ENCODE data around the gene PRMT3. TPM values are rescaled to one million over a fixed set of nuclear protein-coding genes. Genes with fewer than 3 reads are reported as not detected.

Gene PRMT3
- total RNA-seq (2016; rRNA removed; fragmentation: Illumina TruSeq; extraction: Trizol), result 27.7 and 38.3 TPM in 2 replicates
- 5.3 and 7.3 TPM in 2 replicates for total RNA-seq (2016; cell fraction: cytosol; rRNA removed; fragmentation: Illumina TruSeq; extraction: Trizol; ENCODE audit: low read depth)
- 29.3 and 38.2 TPM in 2 replicates for total RNA-seq (2016; cell fraction: insoluble cytoplasmic fraction; rRNA removed; fragmentation: Illumina TruSeq; extraction: Trizol)
- total RNA-seq (2016; cell fraction: membrane; rRNA removed; fragmentation: Illumina TruSeq; extraction: Trizol), result 11.2 and 12.4 TPM in 2 replicates
- total RNA-seq (2016; cell fraction: nucleus; rRNA removed; fragmentation: Illumina TruSeq; extraction: Trizol), result 28.5 and 28.9 TPM in 2 replicates
- polyA plus RNA-seq (2011; rRNA removed), result 7.5 and 9.1 TPM in 2 replicates
- 4.1 and 6.3 TPM in 2 replicates for polyA plus RNA-seq (2011; cell fraction: cytosol; rRNA removed)
- 4.0 and 4.2 TPM in 2 replicates for polyA plus RNA-seq (2011; cell fraction: nucleus; rRNA removed)
- 11.8 and 12.6 TPM in 2 replicates for polyA plus RNA-seq (2012)
- 3.8 and 4.3 TPM in 2 replicates for polyA plus RNA-seq (2016; cell fraction: cytosol; fragmentation: Illumina TruSeq; extraction: Trizol; ENCODE audit: low read depth)
- polyA plus RNA-seq (2016; cell fraction: insoluble cytoplasmic fraction; fragmentation: Illumina TruSeq; extraction: Trizol; ENCODE audit: low read depth), result 29.3 and 32.8 TPM in 2 replicates
- 7.3 and 7.5 TPM in 2 replicates for polyA plus RNA-seq (2016; cell fraction: membrane; fragmentation: Illumina TruSeq; extraction: Trizol; ENCODE audit: low read depth)
- 16.8 and 19.7 TPM in 2 replicates for polyA plus RNA-seq (2016; cell fraction: nucleus; fragmentation: Illumina TruSeq; extraction: Trizol; ENCODE audit: insufficient read depth, low read depth)
- polyA minus RNA-seq (2011; rRNA and poly(A)+ RNA removed; ENCODE audit: low replicate concordance), result 7.8 and 28.3 TPM in 2 replicates
- polyA minus RNA-seq (2011; cell fraction: cytosol; rRNA and poly(A)+ RNA removed), result 7.0 and 7.1 TPM in 2 replicates
- 28.8 and 29.0 TPM in 2 replicates for polyA minus RNA-seq (2011; cell fraction: nucleus; rRNA and poly(A)+ RNA removed)
- Bru-seq, nascent RNA, result percentile 75 among the genes with signal in this experiment
- BruChase-seq, experiment 1, labeled RNA remaining after a 6-hour chase, result percentile 55 among the genes with signal in this experiment
- BruChase-seq, experiment 2, labeled RNA remaining after a 2-hour chase, result percentile 60 among the genes with signal in this experiment
- long read RNA-seq, experiment 1, transcript PRMT3-202 (16 exons, 2,653 nt), result major isoform, 17 of 25 reads
- long read RNA-seq, experiment 1, partial matches to known transcripts, result 3 of 25 reads
- long read RNA-seq, experiment 1, other reads (novel, unspliced or antisense), result 4 of 25 reads
- long read RNA-seq, experiment 2, full-length matches to known transcripts, result 6 of 27 reads
- long read RNA-seq, experiment 2, partial matches to known transcripts, result 2 of 27 reads
- long read RNA-seq, experiment 2, other reads (novel, unspliced or antisense), result 19 of 27 reads

GRCh38 chr11:20387261-20388095 is at the start of gene PRMT3:
Gene PRMT3 (plus strand): TSS chr11:20387716. CDS start chr11:20387747, 31 bp downstream.
- POLR2A ChIA-PET, result no interaction called here
- intact Hi-C loops (cut with micrococcal nuclease; ENCODE audit: unreplicated experiment), result no loop called here
- peak; percentile 73 for FAIRE-seq
- TF ChIP-seq ZNF747 (CRISPR knock-in tag; IDR thresholded peaks at IDR 0.05; ENCODE audit: borderline replicate concordance), result peak; percentile 84; the same call in 1 of the 2 replicates
- TF ChIP-seq FOXC1 (CRISPR knock-in tag; IDR thresholded peaks at IDR 0.05; ENCODE audit: borderline replicate concordance), result peak; percentile 76
- TF ChIP-seq ZNF687 (CRISPR knock-in tag; IDR thresholded peaks at IDR 0.05), result peak; percentile 99
- peak; percentile 13; the same call in 1 of the 2 replicates for TF ChIP-seq ZSCAN9 (CRISPR knock-in tag; IDR thresholded peaks at IDR 0.05; ENCODE audit: borderline replicate concordance)
- TF ChIP-seq ERF (CRISPR knock-in tag; IDR thresholded peaks at IDR 0.05), result peak; percentile 61; the same call in 1 of the 2 replicates
- peak; percentile 81; the same call in 1 of the 2 replicates for TF ChIP-seq ZBTB39 (CRISPR knock-in tag; IDR thresholded peaks at IDR 0.05)
- no peak; the same call in 1 of the 2 replicates for TF ChIP-seq ZNF580 (CRISPR knock-in tag; IDR thresholded peaks at IDR 0.05; ENCODE audit: borderline replicate concordance, low read depth)
- TF ChIP-seq ZBTB25 (CRISPR knock-in tag; IDR thresholded peaks at IDR 0.05), result no peak

More at GRCh38 chr11:20387261-20388095, at the start of gene PRMT3:
- Histone ChIP-seq H3K27me3 (ENCODE audit: control insufficient read depth in 1 of 2, insufficient read depth in 2 of 2, low read length in 2 of 2) (no peaks in the 10 kb centered on the region), H4K20me1 (ENCODE audit: insufficient read depth, low read length) (no peaks in the 10 kb centered on the region), H3K9me3 (ENCODE audit: low read length) (no peaks in the 10 kb centered on the region), H3K4me1 (ENCODE audit: insufficient read depth, low read length) (peaks cover 18% of the 10 kb centered on the region), H3K4me2 (ENCODE audit: low read depth, low read length) (peak within 1 kb of the TSS; percentile 92), H3K79me2 (ENCODE audit: insufficient read depth, low read length) (peaks cover 11% of the 10 kb centered on the region), H2AFZ (ENCODE audit: low read length) (peak within 1 kb of the TSS; percentile 76), H3K36me3 (replicated peaks in 1 of 2; ENCODE audit: control insufficient read depth in 1 of 2, insufficient read depth in 2 of 2, low read length in 2 of 2) (no peaks in the 10 kb centered on the region; a peak in 1 of 5 replicates), H3K4me3 (replicated peaks in 1 of 3; ENCODE audit: insufficient read depth in 1 of 3, low read depth in 2 of 3, low read length in 3 of 3) (peak within 1 kb of the TSS; percentile 87 to 99 (median 98)), H3K9ac (ENCODE audit: insufficient read depth, low read depth, low read length) (peak within 1 kb of the TSS; percentile 82), H3K27ac (ENCODE audit: extremely low read length, insufficient read depth, low read length) (peak within 1 kb of the TSS; percentile 79)
- ATAC-seq (peak; percentile 90), DNase-seq (ENCODE audit: low spot score) (peak; percentile 88)
- in situ Hi-C loops (cut with HindIII; ENCODE audit: extremely low pct_ligation_motif_present, low pct_unique_long_range_greater_than_20kb), result loop anchor here (5.0 kb wide), 1 partner anchor 220 kb away; no protein-coding TSS in a partner anchor
- 0% methylated on average over 21 of the region's 96 CpGs for WGBS (ENCODE audit: low lambda C conversion rate)
- no TSS peak for BruUV-seq (replicated peaks)
- CTCF ChIA-PET (ENCODE audit: low intra/inter-chr PET ratio, low total read pairs), result interaction anchor here (0.8 to 1.9 kb wide), 2 partner anchors 33 to 223 kb away, joined by 3 to 18 read pairs; no protein-coding TSS in a partner anchor
